HG03460 (cell line): Measurements from ENCODE around the gene SNX7.

ENCODE experiments used
- ATAC-seq: cut with Tn5 transposase; IDR thresholded peaks from one replicate; pipeline ENCODE4 v1.9.1; 2021; ENCODE audit not compliant: unreplicated experiment

The SNX7 gene

GRCh38 chr1:98763488-98764150 is 102.1 kb downstream of the SNX7 start:
- no peak for ATAC-seq

- ATAC-seq, result no peak
Measured at GRCh38 chr1:98764485-98764884, 103.0 kb downstream of the SNX7 start.

GRCh38 chr1:98766255-98766654 is 104.7 kb downstream of the SNX7 start:
- no peak for ATAC-seq

- no peak for ATAC-seq
Measured at GRCh38 chr1:98769162-98769561, 107.6 kb downstream of the SNX7 start.

- no peak for ATAC-seq
Measured at GRCh38 chr1:98781906-98782305, 120.4 kb downstream of the SNX7 start.

- no peak for ATAC-seq
Measured at GRCh38 chr1:98783821-98784220, 122.3 kb downstream of the SNX7 start.

GRCh38 chr1:98791498-98791897 is 130.0 kb downstream of the SNX7 start:
- no peak for ATAC-seq

- ATAC-seq, result no peak
Measured at GRCh38 chr1:98792123-98792522, 130.6 kb downstream of the SNX7 start.

GRCh38 chr1:98793136-98793535 is 131.6 kb downstream of the SNX7 start:
- no peak for ATAC-seq

GRCh38 chr1:98794196-98794886 is 132.8 kb downstream of the SNX7 start:
- ATAC-seq, result peak; percentile 92

- no peak for ATAC-seq
Measured at GRCh38 chr1:98796049-98796448, 134.5 kb downstream of the SNX7 start.

- ATAC-seq, result no peak
Measured at GRCh38 chr1:98797506-98797905, 136.0 kb downstream of the SNX7 start.
